NCI-H146 treated with DMSO at 0.1 percent for 48 hours (cell line): Measurements from ENCODE around the gene RUVBL1.

Experiments used
- DNase-seq: peaks from one replicate; lab custom pipeline; 2025; ENCODE audit not compliant: unreplicated experiment; lab: John Stamatoyannopoulos, UW

Gene RUVBL1

DNA sequence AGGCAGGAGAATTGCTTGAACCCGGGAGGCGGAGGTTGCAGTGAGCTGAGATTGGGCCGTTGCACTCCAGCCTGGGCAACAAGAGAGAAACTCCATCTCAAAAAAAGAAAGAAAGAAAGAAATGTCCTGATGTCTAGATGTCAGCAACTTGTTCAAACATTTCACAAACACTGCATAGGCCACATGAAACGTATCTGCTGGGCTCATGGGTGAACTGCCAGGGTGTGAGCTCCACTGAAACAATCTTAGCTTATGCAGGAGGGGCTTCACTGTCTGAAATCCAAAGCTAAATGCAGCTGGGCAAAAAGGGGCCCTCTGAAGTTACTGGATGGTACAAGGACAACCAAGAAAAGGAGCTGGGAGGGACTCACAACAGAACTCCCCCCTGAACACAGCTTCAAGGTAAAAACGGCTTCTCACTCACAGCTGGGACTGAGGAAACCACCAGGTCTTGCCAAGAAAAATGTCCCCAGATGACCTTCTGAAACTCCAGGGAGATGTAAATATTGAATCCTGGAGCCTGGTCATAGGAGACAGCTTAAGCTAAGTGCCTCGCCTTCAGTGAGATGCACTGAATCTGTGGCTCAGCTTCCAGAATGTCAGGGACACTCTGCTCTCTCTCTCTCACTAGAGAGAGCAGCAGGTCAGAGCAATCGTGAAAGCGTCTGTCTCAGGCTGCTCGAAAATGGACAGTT is 39.5 kb downstream of the RUVBL1 start:
- no peak for DNase-seq

DNA sequence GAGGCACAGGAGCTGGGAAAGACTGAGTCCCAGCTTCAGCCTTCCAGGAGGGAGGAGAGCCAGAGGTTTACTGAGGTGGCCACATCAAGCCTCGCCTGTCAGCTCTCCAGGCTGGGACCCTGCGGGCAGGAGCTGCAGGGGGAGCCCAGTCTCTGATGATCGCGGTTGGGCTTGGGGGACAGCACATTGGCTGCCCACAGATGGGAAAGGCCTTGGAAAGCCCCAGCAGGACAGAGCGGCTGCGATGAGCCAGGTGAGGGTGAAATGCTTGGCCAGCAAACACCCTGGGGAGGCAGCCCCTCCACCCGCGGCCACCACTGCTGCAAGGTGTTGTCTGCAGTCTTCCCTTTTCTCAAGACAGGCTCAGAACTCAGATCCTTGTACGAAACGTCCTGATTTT is 40.2 kb downstream of the RUVBL1 start:
- no peak for DNase-seq

DNA sequence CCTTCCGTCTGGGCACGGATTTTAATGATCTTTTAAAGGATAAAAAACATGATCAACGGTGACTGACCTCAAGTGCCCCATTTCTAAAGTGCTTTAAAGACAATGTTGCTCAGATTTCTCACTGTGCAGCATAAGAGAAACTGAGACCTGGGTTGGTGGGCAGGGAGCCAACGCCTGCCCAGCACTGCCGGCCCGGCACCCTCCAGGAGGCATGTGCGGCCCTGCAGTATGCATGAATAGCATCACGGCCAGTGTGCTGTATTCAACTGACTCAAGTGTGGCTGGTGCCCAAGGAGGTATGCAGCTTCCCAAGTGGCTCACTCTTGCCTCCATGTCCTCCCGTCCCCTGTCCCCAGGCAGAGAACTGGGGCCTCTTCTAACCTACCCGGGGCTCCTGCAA is 41.1 kb downstream of the RUVBL1 start:
- DNase-seq, result no peak

DNA sequence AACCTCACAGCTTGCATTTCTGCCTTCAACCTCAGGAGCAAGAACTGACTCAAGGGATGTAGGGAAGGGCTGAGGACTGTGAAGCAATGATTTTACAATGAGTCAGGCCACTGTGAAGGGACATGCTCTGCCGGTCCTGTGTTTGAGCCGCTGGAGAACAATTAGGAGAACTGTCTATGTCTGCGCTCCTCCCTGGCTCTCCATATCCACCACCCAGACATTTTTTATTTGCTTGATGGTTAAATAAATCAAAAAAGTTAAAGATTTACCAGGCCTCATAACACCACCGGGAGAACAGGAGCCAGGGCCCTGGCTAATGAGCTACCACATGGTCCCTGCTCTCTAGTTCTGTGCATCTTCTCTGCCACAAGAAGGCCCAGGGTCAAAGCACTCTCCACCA is 41.8 kb downstream of the RUVBL1 start:
- DNase-seq, result no peak

DNA sequence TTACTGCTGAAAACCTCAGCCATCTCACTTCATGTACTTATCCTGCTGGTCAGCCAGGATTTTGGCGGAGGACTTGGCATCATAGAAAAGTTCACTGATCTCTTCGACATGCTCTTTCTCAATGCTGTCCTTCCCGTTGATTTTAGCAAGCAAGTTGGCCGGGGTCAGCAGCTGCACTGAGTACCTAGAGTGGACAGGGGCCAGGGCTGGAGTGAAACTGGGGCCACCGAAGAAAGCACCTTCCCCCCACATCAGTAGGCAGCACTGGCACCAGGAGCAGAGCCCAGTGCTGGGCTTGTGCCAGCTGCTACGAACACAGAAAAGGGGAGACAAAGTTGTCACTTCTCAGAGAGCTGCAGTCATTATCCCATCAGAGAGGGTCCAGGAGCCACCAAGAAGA is 42.4 kb downstream of the RUVBL1 start:
- DNase-seq, result no peak

DNA sequence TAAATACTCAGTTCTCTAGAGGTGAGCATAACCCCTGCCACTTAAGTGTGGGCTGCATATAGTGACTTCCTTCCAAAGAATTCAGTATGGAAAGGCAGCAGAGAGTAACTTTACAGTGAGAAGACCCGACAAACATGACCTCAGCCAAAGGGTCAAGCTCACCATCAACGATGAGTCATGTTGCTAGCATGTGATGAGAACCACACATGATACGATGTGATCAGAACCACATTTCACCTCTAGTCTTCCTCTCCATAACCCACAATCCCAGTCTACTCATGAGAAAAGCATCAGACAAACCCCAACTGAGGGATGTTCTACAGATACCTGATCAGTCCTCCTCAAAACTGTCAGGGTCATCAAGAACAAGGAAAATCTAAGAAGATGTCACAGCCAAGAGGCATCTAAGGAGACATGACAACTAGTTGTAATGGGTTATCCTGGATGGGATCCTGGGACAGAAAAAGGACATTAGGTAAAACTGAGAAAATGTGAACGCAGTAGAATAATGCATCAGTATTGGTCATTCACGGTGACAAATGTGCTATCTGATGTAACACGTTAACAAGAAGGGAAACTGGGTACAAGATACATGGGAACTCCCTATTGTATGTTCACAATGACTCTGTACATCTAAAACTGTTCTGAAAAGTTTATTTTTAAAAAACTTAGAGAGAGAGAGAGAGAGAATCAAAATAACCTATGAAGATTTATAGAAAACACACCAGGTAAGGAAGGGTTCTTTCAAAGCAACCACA is 43.1 kb downstream of the RUVBL1 start:
- no peak for DNase-seq

DNA sequence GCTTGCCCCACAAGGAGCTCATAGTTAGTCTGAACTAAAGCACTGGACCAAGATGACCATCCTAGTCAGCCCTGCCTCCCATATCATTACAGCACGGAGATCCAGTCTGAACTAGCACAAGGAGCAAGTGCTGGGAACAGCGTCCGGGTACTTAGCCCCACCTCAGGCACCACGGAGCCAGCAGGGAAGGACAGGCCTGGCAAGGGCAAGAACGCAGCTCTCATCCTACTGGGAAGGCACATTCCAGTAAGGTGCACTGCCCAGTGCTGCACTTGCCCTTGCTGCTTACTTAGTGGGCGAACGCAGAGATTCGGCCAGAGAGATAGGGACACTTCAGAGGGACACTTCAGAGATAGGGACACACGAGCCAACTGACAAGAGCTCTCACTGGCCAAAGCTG is 43.8 kb downstream of the RUVBL1 start:
- DNase-seq, result no peak

DNA sequence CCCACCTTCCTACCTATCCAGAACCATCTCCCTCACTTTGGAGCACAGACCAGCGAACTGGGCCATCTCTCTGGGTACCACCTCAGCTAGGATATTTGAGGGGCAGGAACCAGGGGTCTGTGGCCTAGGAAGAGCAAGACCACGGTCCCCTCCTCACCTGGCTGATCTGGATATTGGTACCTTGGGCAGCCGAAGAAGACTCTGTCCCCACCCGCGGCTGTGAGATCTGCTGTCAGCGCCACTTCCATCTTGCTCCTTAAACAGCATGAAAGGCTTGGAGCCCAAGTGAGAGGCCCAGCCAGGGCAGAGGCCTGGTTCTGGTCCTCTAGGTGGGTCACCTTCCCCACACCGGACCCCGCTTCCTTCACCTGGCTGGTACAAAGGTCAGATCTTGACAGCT is 44.7 kb downstream of the RUVBL1 start:
- no peak for DNase-seq

DNA sequence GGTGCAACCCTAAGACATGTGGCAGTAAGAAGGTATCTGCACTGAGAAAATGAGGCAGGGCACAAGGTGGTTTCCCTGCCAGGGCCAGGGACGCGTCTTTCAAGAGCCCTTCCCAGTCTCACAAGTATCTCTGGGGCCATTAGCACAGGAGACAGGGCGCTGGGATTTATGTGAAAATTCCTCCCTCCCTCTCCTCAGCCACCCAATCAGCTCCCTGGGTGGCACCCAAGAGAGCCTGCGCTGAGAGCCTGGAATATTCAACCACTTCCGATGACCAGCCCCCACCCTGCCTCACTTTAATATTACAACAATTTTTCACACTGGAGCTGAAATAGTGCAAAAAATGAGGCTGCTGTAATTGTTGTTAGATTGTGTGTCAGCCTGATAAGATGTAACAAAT is 45.3 kb downstream of the RUVBL1 start:
- DNase-seq, result no peak

DNA sequence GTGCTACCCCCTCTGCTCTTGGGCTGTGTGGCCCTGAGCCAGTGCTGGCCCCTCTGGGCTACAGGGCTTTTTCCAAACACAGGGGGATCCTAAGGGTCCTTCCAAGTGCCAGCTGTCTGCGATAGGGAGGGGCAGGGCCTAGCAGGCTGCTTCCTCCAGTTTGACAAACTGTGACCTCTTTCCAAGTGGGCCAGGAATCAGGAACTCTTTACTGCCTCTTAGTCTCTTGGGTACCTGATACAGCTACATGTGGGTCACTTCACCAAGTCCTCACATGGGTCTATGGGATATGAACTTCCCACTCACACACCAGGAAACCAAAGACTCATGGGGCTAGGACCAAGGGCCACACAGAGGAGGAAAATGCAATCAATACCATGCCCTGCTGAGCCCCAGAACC is 45.9 kb downstream of the RUVBL1 start:
- DNase-seq, result no peak

DNA sequence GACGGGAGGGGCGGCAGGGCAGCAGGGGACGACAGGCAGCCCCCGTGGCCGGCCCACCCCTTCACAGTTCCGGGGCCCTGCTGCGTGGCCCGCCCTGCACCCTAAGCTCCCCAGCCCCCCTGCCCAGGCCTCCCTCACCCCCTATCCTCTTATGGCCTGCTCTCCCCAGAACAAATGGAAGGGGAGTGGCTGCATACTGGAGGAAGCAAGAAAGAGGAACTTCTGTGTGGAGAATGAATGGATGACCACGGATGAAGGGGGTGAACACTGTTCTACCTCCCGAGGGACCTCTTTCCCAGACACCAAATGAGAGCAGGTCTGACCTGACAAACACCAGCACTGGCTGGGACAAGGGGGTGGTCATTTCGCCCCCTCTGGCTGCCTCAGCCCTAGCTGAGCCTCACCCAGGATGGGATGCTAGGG is 46.4 kb downstream of the RUVBL1 start:
- no peak for DNase-seq

DNA sequence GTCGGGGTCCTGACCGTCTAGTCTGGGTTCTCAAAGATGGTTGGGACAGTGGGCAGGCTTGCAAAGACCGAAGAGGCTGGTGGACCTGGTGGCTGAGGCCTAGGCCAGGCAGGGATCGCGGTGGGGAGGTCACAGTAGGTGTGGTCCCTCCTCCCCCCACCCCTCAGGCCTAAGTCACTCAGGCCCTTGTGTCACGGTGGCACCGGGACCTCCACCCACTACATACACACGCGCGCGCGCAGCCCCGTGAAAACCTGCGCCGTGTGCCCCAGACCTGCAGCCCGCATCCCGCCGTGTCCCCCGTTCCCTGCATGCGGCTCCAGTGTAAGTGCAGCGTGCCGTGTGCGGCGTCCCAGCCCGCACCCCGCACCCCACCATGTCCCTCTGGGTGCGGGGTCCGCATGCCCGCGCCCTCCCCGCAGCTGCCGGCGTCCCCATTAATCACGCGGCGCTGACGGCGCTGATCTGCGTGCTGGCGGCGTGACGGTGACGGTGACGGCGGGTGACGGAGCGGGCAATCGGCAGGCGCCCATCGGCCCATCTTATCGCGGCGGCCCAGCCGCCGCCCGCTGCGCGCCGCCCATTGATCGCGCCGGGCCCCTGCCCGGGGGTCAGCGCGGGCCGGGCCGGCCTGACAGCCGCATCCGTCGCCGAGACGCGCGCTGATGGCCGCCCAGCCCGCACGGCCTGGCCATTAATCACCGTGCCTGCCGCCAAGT is 47.0 kb downstream of the RUVBL1 start:
- DNase-seq, result no peak

DNA sequence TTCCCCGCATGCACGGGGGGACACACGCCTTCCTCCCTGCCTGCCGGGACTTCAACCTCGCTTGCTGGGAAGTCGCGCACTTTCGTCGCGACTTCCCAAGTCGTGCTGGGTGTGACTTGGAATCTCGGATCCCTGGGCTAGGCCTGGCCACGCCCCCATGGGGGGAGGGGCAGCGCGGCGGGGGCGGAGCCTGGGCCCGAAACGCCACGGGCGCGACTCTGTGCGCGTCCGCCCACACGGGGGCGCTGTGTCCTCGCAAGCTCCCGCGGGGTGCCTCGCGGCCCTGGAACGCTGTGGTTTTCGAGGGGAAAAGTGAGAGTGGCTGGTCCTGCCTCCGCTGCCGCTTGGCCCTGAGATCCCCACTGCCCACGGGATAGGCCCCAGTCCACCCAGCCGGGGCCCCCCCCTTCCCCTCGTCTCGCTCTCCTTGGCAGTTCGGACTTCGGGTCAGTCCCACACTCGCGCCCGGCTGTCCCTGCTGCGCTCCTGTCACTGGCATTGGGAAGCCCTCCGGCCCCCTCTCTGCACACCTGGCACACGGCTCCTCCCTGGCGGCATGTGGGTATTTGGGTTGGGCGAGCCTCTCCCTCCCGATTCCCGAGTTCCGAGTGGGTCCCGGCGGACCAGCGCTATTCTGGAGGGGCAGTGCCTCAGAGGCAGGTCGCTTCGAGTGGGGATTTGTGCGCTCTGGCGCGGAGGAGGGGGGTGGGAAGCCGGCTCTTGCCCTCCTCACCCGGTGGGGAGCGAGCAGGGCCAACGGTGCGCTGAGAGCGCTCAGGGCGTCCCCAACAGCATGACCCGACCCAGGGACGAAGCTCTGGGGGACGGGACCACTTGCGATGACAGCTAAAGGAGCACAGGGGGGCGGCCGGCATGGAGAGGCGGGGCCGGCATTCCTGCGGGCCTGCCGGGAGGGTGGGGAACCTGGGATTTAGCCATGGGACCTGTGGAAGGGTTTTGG is 47.8 kb downstream of the RUVBL1 start:
- DNase-seq, result no peak

DNA sequence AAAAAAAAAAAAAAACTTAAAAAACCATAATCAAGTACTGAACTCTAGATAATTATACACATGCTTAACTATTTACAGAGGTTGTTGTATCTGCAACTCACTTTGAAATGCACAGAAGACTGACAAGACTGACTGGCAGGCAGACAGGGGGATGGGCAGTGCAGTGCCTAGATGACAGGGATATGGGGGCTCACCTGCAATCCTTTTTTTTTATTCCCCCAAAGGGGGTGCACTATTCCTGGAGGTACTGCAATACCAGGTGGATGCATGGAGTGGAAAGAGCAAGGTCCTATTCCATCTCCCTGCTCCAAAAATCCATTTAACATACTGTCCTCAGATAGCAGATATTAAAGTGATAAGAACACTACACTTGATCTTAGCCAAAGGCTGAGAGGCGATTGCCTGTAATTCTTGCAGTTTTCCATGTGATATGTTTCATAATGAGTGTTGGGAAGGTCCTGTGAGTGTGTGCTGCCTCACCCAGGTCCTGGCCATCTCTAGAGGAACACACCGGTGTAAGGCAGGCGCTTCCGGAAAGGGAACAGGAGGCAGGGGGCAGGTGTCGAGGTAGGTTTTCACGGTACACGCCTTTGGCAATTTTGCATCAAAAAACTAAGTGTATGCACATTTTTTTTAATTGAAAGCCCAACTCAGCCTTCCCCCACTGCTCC is 48.6 kb downstream of the RUVBL1 start:
- DNase-seq, result no peak

DNA sequence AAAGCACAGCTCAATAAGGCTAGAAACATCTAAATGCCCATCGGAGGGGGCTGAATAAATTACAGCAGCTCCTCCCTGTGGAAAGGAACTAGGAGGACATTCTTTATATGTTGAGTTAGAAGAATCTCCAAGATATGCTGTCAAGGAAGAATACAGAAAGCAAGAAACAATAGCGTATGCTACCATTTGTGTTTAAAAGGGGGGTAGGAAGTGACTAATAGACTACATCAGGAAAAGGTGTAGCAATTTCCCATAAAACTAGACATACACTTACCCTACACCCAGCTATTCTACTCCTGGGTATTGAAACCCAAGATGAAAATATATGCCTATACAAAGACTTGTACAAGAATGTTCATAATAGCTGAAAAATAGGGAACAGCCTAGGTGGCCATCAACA is 49.8 kb downstream of the RUVBL1 start:
- no peak for DNase-seq

DNA sequence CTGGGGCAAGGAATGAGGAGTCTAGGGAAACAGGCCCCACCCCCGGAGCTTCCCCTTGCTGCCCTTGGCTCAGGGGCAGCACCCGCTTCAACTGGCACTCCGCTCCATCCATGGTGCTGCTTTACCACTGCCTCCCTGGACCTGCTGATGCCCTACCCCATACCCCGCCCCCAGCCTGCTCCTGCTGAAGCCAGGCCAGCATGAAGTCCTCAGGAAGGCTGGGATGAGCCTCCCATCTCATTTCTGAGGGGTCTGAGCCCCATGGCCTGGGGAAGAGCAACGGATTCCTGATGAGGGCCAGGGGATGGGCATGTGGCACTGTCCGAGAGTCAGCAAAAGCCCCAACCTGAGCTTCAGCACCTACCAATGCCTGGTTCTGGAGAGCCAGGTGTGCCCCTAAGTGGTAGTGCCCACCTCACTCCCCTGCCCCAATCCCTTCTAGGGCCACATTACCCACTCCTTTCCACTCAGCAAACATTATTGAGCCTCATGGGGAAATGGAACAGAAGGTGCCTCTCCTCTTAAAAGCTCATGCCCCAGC is 50.4 kb downstream of the RUVBL1 start:
- DNase-seq, result no peak

DNA sequence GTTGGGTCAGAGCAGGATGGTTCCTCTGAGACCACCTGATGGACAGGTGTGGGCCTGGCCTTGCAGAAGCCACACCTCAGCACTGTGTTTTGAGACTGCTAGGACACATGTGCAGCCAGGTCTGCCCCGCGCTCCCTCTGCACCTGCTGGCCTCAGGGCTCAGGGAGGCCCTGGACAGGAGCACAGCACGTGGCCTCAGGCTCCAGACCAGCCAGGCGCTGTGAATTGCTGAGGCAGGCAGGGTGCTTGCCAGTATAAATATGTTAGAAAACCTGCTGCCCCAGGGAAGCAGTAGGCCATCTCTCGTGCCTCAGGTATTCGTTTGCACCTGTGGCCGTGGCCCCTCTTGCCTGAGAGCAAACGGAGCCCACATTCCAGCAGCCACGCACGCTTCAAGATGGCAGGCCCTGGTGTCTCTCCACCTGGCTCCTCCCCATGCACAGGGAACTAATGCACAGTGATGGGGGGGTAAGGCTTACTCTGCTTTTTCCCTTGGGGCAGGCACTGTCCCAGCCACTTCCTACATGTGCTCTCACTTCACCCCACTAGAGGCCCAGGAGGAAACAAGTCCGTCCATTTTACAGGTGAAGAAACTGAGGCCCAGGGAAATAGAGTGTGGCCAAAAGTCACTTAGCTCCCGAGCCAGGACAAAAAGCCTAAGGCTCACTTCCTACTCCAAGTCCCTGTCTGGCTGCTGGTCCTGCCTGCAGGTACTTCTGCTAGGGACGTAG is 51.0 kb downstream of the RUVBL1 start:
- DNase-seq, result no peak

DNA sequence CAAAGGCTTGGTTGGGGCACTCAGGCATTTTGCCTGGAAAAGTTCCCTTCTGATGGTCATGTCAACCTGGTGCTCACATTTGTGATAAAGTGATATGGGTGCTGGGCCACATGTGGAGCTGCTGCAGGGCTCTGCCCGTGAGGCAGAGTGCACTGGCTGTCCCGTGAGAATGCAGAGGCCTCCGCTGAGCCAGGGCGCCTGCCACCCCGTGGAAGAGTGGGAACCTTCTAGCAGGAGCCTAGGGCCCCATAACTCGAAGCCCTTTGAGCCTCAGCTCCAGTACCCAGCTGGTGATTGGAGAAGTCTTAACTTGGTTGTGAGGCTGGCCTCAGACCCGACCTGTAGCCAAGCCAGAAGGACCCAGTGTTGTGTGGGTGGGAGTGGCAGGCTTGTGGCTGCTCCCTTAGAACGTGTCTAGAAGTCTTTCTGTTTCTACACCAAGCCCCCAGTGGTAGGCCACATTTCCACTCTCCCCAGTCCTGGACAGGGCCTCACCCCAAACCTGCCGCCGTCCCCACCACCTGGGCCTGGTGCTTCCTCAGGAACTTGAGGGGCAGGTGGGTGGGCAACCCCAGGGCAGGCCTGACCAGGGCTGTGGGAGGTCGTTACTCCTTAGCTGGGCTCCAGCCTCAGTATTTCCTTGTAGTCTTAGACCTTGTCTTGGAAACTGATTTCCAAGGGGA is 51.7 kb downstream of the RUVBL1 start:
- no peak for DNase-seq
